WTC11 (cell line): ENCODE data around the gene FHAD1.

Experiments used
- ATF1 ChIP-seq: sonication (generic); formaldehyde crosslinking; IDR thresholded peaks from 2 replicates; pipeline ENCODE4 v1.8.1; 2023; ENCODE audit warnings: mild to moderate bottlenecking, moderate library complexity, missing genetic modification reagents
- ELF4 ChIP-seq: sonication (generic); formaldehyde crosslinking; IDR thresholded peaks from 2 replicates; pipeline ENCODE4 v1.8.1; 2022; ENCODE audit warnings: low read depth, mild to moderate bottlenecking, moderate library complexity, missing genetic modification reagents
- IRF2 ChIP-seq: sonication (generic); formaldehyde crosslinking; IDR thresholded peaks from 2 replicates; pipeline ENCODE4 v1.8.0; 2022; ENCODE audit warnings: low read depth, missing genetic modification reagents, borderline replicate concordance
- JUN ChIP-seq: sonication (generic); formaldehyde crosslinking; IDR thresholded peaks from 2 replicates; pipeline ENCODE4 v1.8.0; 2023; ENCODE audit warnings: mild to moderate bottlenecking, missing genetic modification reagents
- ZNF138 ChIP-seq: sonication (generic); formaldehyde crosslinking; conservative IDR thresholded peaks from 2 replicates; pipeline ENCODE4 v1.8.1; 2022; ENCODE audit warnings: mild to moderate bottlenecking, moderate library complexity, missing genetic modification reagents
- TF ChIP-seq, protein P1 (sequence below): fragments of 200-600 bp; IDR thresholded peaks from 2 replicates; pipeline ENCODE4 v1.8.0; 2022; ENCODE audit warnings: antibody characterized with exemption
- TF ChIP-seq, protein P2 (sequence below): fragments of 250-450 bp; sonication (Bioruptor Pico); conservative IDR thresholded peaks from 2 replicates; pipeline ENCODE4 v1.9.0; 2021; ENCODE audit warnings: mild to moderate bottlenecking
- TF ChIP-seq, protein P3 (sequence below): sonication (generic); formaldehyde crosslinking; IDR thresholded peaks from 2 replicates; pipeline ENCODE4 v1.8.1; 2023; ENCODE audit warnings: mild to moderate bottlenecking, missing genetic modification reagents, moderate library complexity
- TF ChIP-seq, protein P4 (sequence below): sonication (generic); formaldehyde crosslinking; IDR thresholded peaks from 2 replicates; pipeline ENCODE4 v1.8.1; 2022; ENCODE audit warnings: low read depth, missing genetic modification reagents, borderline replicate concordance
- TF ChIP-seq, protein P5 (sequence below): sonication (generic); formaldehyde crosslinking; IDR thresholded peaks from 2 replicates; pipeline ENCODE4 v1.8.0; 2022; ENCODE audit warnings: mild to moderate bottlenecking, missing genetic modification reagents
- TF ChIP-seq, protein P6 (sequence below): sonication (generic); formaldehyde crosslinking; IDR thresholded peaks from 2 replicates; pipeline ENCODE4 v1.8.0; 2022; ENCODE audit warnings: mild to moderate bottlenecking, missing genetic modification reagents
- TF ChIP-seq, protein P7 (sequence below): sonication (generic); formaldehyde crosslinking; IDR thresholded peaks from 2 replicates; pipeline ENCODE4 v1.8.0; 2023; ENCODE audit warnings: missing genetic modification reagents, mild to moderate bottlenecking, borderline replicate concordance

DNA sequence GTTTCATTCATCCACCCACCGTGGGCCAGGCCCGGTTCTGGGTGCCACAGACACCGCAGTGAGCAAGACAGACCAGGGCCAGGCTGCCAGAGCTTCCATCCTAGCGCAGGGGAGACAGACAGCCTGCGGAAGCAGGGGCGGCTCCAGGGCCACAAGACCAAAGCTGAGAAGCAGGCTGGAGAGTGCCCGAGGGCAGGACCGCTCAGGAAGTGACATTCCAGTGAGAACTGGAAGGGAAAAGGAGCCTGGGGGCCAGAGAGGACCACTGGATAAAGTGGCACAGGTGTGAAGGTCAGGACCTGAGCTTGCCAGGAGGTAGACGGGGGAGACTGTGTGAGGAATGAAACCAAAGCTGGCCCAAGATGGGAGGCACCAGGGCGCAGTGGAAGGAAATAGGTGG is 103.1 kb downstream of the FHAD1 start:
- TF ChIP-seq IRF2 (CRISPR knock-in tag): no peak
- TF ChIP-seq, protein P1, sequence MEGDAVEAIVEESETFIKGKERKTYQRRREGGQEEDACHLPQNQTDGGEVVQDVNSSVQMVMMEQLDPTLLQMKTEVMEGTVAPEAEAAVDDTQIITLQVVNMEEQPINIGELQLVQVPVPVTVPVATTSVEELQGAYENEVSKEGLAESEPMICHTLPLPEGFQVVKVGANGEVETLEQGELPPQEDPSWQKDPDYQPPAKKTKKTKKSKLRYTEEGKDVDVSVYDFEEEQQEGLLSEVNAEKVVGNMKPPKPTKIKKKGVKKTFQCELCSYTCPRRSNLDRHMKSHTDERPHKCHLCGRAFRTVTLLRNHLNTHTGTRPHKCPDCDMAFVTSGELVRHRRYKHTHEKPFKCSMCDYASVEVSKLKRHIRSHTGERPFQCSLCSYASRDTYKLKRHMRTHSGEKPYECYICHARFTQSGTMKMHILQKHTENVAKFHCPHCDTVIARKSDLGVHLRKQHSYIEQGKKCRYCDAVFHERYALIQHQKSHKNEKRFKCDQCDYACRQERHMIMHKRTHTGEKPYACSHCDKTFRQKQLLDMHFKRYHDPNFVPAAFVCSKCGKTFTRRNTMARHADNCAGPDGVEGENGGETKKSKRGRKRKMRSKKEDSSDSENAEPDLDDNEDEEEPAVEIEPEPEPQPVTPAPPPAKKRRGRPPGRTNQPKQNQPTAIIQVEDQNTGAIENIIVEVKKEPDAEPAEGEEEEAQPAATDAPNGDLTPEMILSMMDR: no peak
- TF ChIP-seq, protein P2, sequence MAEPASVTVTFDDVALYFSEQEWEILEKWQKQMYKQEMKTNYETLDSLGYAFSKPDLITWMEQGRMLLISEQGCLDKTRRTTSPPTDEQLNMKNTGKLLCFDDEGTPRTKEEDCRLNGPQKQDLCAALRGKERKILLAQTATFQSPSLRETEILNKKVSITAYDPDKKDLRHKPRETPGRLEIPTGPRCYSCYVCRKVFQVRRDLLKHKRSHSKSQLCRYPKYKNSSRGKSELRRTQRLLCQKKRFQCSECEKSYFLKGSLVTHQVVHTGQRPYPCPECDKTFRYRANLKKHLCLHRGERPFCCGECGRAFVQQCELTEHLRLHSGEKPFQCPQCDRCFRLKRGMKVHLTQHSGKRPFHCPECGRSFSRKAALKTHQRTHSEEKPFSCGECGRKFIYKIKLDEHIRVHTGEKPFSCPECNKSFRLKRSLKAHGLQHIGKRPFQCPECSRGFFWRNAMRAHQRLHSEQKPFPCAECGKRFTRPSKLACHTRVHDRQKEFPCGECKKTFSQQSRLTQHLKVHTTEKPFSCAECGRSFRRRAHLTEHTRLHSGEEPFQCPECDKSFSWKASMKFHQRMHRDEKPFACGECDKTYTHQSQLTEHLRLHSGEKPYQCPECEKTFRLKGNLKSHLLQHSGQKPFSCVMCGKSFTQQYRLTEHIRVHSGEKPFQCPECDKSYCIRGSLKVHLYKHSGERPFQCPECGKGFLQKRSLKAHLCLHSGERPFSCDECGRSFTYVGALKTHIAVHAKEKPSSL (CRISPR knock-in tag): no peak
- TF ChIP-seq ELF4 (CRISPR knock-in tag): no peak
- no peak for TF ChIP-seq JUN (CRISPR knock-in tag)
- TF ChIP-seq, protein P3, sequence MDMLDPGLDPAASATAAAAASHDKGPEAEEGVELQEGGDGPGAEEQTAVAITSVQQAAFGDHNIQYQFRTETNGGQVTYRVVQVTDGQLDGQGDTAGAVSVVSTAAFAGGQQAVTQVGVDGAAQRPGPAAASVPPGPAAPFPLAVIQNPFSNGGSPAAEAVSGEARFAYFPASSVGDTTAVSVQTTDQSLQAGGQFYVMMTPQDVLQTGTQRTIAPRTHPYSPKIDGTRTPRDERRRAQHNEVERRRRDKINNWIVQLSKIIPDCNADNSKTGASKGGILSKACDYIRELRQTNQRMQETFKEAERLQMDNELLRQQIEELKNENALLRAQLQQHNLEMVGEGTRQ (CRISPR knock-in tag): no peak
- no peak for TF ChIP-seq ATF1 (CRISPR knock-in tag)
- TF ChIP-seq ZNF138 (CRISPR knock-in tag): no peak
- TF ChIP-seq, protein P4, sequence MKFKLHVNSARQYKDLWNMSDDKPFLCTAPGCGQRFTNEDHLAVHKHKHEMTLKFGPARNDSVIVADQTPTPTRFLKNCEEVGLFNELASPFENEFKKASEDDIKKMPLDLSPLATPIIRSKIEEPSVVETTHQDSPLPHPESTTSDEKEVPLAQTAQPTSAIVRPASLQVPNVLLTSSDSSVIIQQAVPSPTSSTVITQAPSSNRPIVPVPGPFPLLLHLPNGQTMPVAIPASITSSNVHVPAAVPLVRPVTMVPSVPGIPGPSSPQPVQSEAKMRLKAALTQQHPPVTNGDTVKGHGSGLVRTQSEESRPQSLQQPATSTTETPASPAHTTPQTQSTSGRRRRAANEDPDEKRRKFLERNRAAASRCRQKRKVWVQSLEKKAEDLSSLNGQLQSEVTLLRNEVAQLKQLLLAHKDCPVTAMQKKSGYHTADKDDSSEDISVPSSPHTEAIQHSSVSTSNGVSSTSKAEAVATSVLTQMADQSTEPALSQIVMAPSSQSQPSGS (CRISPR knock-in tag): no peak
- TF ChIP-seq, protein P5, sequence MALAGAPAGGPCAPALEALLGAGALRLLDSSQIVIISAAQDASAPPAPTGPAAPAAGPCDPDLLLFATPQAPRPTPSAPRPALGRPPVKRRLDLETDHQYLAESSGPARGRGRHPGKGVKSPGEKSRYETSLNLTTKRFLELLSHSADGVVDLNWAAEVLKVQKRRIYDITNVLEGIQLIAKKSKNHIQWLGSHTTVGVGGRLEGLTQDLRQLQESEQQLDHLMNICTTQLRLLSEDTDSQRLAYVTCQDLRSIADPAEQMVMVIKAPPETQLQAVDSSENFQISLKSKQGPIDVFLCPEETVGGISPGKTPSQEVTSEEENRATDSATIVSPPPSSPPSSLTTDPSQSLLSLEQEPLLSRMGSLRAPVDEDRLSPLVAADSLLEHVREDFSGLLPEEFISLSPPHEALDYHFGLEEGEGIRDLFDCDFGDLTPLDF (CRISPR knock-in tag): no peak
- TF ChIP-seq, protein P6, sequence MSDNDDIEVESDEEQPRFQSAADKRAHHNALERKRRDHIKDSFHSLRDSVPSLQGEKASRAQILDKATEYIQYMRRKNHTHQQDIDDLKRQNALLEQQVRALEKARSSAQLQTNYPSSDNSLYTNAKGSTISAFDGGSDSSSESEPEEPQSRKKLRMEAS (CRISPR knock-in tag): no peak
- TF ChIP-seq, protein P7, sequence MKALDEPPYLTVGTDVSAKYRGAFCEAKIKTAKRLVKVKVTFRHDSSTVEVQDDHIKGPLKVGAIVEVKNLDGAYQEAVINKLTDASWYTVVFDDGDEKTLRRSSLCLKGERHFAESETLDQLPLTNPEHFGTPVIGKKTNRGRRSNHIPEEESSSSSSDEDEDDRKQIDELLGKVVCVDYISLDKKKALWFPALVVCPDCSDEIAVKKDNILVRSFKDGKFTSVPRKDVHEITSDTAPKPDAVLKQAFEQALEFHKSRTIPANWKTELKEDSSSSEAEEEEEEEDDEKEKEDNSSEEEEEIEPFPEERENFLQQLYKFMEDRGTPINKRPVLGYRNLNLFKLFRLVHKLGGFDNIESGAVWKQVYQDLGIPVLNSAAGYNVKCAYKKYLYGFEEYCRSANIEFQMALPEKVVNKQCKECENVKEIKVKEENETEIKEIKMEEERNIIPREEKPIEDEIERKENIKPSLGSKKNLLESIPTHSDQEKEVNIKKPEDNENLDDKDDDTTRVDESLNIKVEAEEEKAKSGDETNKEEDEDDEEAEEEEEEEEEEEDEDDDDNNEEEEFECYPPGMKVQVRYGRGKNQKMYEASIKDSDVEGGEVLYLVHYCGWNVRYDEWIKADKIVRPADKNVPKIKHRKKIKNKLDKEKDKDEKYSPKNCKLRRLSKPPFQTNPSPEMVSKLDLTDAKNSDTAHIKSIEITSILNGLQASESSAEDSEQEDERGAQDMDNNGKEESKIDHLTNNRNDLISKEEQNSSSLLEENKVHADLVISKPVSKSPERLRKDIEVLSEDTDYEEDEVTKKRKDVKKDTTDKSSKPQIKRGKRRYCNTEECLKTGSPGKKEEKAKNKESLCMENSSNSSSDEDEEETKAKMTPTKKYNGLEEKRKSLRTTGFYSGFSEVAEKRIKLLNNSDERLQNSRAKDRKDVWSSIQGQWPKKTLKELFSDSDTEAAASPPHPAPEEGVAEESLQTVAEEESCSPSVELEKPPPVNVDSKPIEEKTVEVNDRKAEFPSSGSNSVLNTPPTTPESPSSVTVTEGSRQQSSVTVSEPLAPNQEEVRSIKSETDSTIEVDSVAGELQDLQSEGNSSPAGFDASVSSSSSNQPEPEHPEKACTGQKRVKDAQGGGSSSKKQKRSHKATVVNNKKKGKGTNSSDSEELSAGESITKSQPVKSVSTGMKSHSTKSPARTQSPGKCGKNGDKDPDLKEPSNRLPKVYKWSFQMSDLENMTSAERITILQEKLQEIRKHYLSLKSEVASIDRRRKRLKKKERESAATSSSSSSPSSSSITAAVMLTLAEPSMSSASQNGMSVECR (CRISPR knock-in tag): no peak
